ENCODE measurements around the gene DIO3.

DIO3 gene

DNA sequence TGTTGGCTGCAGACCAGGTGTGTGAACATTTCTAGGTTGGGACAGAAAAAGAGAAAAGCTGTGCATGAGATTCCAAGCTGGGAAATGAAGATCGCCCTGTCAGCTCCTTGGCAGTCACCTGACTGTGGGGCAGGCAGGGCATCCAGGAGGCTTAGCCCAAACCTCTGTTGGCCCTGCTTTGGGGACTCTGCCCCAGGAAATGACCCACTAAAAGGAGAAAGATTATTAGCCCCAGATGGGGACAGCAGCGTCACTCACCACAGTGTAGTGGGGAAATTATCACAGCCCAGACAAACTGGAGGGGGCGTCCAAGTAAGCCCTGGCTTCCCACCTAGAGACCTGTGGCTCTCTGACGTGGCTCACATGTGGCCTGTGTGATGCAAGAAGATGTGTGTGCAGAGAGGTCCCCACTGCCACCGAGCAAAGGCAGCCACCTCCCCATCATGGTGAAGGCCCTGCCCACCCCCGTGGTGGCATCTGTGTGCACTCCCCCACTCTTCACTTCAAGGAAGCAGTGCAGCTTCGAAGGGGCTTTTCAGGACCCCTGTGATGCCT lies 39.1 kb downstream of the DIO3 start:
- no peak for DNase-seq

- DNase-seq = no peak
Measured at GRCh38 chr14:101600891-101601605, 39.8 kb downstream of the DIO3 start.

DNA sequence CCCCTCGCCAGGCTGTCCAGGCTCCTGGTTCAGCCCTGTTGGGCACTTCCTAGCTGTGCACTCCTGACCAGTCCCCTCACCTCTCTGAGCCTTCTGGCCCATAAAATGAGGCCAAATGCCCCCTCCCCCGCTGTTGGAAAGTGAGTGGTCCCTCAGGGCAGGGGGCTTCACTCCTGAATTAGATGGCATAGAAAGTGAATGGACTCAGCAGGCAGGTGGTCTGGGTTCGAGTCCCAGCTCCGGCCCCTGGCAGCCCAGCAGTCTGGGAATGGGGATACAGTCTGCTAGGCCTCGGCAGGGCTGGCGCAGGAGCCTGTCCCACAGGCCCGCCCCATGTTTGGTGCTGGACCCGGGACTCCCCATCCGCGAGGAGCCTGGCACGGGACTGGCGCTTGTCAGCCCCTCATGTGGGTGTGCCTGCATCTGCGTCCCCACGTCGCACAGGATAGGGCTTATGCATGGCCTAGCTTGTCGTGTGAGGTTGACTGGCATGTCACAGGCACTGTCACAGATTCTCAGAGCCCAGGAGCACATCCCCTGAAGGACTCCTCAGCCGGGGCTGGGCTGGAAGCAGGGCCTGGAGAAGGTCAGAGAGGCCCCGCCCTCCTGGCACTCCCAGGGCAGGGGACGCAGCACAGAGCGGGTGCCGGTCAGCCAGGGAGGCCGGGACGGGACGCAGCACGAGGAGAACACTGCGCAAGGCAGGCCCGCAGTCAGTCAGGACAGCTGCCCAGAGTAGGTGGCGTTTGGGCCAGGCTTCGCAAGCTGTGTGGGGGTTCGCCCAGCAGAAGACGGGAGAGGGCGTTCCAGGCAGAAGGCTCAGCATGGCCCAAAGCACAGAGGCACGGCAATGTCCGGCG lies 40.5 kb downstream of the DIO3 start:
- no peak for DNase-seq

DNA sequence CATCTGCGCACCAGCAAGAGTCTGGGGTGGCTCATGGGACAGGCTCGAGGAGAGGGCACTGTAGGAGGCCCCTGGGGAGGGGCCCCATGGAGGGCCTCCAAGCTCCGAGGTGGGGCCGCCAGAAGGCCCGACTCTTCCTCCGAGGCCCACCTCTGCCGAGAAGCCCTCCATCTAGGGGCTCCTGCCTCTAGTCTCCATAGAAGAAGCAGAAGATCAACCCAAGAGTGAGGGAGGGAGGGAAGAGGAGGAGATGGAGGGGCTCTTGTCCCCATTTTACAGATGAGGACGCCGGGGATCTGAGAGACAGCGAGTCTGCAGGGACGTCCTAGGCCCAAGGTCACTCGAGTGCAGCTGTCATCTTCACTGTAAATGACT lies 41.2 kb downstream of the DIO3 start:
- DNase-seq = no peak

DNA sequence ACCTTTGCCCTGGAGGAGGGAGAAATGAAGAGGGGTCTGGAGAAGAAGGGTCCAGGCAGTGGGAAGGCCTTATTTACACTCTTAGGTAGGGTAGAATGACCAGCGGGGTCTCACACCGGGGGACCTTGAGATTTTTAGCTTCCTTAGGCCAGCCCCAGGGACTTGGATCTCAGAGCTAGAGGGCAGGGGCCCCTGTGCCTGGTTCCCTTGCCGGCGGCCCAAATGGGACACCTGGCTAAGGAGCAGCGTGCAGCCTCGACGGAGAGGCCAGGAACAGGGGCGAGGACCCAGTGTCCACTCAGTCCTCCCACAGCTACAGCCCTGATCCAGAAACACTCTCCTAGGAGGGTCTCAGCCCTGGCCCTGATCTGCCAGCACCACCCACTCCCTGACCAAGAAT lies 41.8 kb downstream of the DIO3 start:
- DNase-seq = no peak

DNA sequence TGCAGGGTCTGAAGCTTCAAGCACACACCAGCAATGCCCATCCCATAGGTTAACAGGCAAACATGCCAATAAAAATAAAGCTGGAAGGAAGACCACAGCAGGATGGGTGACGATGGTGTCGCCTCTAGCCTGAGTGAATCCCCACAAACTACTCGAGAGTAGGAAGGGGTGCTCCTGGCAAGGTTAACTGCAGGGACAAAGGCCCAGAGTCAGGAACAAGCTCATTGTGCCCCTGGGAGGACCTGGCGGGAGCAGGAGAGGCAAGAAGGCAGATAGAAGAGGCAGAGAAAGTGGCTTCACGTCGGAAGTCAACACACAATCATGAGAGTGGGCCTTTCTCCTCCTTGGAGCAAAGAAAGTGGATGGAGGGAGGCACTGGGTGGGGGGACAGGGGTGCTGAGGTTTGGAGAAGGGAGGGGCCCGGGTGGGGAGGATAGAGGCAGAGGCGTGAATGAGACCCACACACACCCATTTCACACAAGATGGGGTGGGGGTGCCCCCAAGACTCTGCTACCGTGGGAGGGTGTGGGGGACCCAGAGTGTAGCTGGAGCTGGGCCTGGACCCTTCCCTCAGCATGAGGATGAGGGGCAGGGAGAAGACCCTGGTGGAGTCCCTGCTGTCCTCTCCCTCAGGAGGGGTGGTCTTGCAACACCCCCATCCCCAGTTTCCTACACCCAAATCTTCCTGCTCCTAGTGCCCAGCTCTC lies 43.1 kb downstream of the DIO3 start:
- DNase-seq = no peak

DNA sequence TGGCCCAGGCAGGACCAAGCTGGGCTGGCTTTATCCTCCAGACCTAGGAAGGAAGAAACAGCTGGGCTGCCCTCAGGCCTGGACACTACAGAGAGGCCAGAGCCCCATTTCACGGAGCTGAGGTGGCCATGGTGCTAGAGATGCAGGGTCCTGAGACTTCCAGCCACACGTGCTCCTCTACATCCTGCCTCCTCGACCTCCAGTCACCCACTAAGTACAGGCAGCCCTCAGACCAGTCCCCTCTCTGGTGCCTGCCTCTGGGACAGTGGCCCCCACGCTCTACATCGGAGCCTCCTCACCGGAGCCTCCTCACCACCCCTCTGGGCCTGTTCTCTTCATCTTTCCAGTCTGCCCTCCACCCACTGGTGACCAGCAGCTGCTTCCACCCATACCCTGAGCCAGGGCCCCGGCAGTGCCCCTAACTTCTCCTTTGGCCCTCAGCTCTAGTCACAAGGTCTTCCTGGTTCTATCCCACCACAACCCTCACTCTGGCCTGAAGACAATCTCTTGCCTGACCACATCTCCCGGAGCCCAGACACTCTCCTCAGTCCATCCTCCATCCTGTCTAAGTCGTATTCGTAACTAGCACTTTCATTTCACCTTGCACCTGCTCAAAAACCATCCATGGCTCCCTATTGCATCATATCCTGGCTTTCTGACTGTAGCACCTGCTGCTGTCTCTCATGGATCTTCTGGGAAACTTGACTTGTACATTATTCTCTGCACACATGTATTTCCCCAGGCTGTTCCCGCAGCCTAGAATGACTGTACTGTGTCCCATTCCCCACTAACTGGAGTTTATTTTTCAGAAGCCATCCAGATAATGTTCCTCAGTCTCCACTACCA lies 43.9 kb downstream of the DIO3 start:
- no peak for DNase-seq

GRCh38 chr14:101605836-101606235 lies 44.5 kb downstream of the DIO3 start:
- no peak for DNase-seq
